Middle frontal gyrus (tissue), 1 donor: ENCODE measurements around the gene PAX8.
"Not testable (repeated sequence)": the region's sequence is repeated elsewhere in the genome, so short reads cannot be mapped to it uniquely, and the experiment has no call there.

Source experiments
- DNase-seq: peaks from one replicate; pipeline ENCODE4 v3.0.0-alpha.2; 2015; ENCODE audit warnings: low spot score; ENCODE audit errors: extremely low spot score

Gene PAX8

GRCh38 chr2:113278742-113279139, at the start of gene PAX8:
PAX8 (minus strand) TSS chr2:113278921; CDS start chr2:113278394, 527 bp downstream.
- DNase-seq, result no peak

DNA sequence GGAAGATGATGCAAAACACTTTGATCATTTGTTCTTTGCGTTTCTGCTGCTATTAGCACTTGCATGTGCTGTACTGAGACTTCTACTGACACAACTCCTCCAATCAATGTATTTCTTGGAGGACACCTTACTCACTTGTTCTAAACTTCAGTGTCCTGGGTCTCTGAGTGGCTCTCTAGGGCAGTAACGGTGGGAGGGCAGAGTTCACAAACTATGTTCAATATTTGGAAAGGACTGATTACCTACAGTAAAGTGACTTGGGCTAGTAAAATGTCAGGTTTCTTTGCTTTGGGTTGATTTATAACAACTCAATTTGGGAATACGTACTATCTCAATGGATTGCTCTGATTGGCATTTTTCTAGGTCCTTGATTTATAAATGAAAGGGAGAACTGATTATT, 49.3 kb upstream of the PAX8 start:
- no peak for DNase-seq

- not testable (repeated sequence) for DNase-seq
Measured at GRCh38 chr2:113325161-113325731, 46.5 kb upstream of the PAX8 start.

GRCh38 chr2:113324684-113325160, 46.0 kb upstream of the PAX8 start:
- DNase-seq, result no peak

DNA sequence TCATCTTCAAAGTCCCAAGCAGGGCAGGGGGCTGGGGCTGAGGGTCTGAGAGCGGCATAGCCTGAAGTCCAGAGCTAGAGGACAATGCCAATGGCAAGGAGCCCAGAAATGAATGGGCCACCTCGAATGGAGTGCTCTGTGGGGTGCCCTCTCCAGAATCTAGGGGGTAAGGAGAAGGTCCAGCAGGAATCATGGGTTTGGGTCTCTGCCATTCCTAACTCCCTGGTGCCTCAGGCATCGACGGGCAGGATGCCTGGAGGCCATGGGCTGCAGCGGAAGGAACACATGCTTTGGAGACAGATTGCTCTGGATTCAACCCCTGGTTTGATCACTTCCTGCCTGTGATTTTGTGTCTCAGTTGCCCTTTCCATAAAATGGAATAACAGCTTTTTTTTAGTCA, 44.4 kb upstream of the PAX8 start:
- not testable (repeated sequence) for DNase-seq

- DNase-seq, result not testable (repeated sequence)
Measured at GRCh38 chr2:113320106-113320505, 41.4 kb upstream of the PAX8 start.

DNA sequence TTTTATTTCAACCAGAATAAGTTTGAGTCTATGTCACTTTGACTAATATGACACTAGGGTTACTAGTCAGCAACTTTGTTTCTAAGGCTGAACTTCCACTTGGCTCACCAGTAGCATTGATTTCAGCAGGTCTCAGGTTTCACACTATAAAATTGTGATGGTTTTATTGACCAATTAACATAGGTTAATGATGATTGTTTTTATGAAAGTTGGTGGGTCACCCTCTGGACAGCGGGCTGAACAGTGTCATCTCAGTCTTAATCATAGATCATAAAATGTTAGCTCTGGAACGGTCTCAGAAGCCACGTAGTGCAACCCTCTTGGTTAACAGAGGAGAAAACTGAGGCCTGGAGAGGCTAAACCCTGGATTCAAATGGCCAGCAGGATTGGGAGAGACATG, 40.2 kb upstream of the PAX8 start:
- DNase-seq, result not testable (repeated sequence)

DNA sequence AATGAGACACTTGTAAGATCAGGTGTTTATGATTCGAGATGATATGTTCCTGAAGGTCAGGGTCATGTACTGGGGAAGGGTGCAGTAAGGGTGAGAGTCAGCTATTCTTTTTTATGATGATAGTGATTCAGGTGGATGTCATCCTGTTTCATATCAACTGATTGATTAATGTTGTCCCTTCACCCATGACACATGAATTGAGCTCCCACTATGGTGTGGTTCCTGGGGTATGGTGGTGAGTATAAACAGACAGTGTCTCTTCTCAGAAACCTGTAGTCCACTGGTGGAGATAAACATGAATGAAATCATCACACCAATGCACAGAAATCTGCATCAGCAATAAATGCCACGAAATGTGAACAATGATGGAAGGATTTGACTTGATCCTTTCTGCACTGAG, 37.4 kb upstream of the PAX8 start:
- DNase-seq, result no peak

GRCh38 chr2:113314663-113315062, 35.9 kb upstream of the PAX8 start:
- not testable (repeated sequence) for DNase-seq

DNA sequence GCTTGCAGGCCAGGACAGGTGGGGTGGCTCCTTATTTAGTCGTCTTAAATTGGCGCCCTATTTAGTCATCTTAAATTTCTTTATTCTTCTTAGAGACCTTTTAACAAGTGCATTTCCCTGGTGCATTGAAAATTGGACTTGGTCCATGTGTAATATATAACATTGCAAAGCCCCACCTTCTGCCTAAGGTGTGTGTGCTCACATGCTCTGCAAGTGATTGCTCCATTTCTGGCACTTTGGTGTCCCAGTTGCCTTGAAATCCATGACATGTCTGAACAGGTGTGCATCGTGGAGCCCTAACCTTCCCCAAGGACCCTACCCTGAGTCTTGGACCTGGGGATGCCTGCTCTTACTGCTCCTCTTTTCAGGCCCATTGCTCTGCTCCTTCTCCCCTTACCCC, 35.5 kb upstream of the PAX8 start:
- not testable (repeated sequence) for DNase-seq

DNA sequence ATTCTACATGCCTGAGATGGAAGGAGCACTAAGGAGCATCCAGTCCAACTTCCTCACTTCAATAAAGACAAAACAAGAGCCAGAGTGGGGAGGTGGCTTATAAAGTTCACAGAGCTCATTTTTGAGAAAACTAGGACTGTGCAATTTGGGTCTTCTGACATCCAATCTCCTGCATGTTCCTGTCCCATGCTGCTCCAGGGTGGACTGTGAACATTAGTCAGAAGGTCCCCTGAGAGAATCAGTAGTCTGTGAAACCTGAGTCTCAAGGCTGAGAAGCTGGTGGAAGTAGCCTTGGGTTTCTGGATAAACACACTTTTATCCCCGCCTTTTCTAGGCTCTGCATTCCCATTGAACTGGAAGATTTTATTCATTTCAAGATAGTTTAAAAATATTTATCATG, 33.1 kb upstream of the PAX8 start:
- DNase-seq, result not testable (repeated sequence)

- DNase-seq, result not testable (repeated sequence)
Measured at GRCh38 chr2:113311191-113311590, 32.5 kb upstream of the PAX8 start.

DNA sequence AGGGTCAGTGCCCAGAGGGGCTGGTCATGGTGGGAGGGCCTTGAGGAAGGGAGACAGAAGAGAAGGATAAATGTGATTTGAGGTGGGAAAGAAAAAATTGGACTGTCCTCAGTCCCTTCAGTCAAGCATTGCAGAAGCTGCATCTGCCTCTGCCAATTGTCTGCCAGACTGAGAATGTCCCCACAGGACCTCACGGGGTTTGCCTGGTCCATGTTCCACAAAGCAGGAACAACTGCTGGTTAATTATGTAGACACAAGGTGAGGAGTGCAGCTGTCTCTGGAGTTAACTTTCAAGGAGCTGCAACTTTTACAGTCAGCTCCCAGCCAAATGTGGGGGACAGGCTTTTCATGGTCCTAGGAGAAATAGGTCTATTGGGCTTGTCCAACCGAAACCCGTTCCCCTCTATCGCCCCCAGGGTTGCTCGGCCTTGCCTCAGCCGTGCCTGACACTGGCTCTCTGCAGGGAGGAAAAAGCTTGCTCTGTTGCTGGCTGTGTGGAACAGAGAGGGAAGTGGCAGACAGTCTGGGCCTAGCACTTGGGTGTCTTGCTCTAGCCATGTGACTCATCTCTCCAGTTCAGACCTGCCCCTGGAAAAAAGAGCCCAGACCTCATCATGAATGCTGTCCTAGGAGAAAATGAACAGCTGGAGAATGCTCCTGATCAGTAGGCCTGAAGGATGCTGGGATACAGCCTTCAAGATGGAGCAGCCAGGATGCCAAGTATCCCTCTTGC, 31.1 kb upstream of the PAX8 start:
- no peak for DNase-seq

GRCh38 chr2:113308784-113309183, 30.1 kb upstream of the PAX8 start:
- not testable (repeated sequence) for DNase-seq

GRCh38 chr2:113306207-113306606, 27.5 kb upstream of the PAX8 start:
- not testable (repeated sequence) for DNase-seq

- DNase-seq, result not testable (repeated sequence)
Measured at GRCh38 chr2:113305749-113306148, 27.0 kb upstream of the PAX8 start.

DNA sequence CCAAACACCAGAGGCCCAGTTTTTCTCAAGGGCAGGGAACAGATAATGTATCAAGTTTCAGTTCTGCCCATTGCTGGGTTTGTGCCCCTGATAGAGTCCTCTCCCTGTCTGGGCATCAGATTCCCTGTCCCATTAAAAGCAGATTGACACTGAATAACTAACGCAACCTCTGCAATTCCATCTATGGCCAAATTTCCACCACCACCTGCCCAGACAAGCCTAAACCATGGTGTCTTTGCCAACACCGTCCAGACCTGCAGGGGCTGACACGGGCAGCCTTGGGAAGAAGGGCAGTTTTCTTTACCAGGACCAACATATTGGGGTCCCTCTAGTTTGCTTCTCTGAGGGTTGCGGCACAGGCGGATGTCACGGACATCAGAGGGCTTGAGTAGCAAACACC, 26.4 kb upstream of the PAX8 start:
- no peak for DNase-seq

DNA sequence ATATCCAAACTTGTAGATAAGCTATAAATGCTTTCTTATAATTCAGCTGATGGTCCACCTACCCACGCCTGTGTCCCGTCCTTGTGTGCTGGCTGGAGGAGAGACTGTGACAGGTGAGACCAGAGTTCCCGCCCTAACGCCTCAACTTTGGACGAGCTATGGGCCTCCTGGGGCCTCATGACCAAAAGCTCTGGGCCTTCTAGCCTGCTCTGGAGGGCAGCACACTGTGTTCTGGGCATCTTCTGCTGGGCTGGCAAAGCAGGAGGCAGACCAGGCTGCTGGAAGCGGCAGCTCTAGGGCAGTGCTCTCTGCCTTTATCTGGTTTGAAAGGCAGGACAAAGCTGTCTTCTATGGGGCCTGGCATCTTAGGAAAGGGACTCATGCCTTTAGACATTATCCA, 26.0 kb upstream of the PAX8 start:
- no peak for DNase-seq

- DNase-seq, result not testable (repeated sequence)
Measured at GRCh38 chr2:113302216-113302980, 23.7 kb upstream of the PAX8 start.

DNA sequence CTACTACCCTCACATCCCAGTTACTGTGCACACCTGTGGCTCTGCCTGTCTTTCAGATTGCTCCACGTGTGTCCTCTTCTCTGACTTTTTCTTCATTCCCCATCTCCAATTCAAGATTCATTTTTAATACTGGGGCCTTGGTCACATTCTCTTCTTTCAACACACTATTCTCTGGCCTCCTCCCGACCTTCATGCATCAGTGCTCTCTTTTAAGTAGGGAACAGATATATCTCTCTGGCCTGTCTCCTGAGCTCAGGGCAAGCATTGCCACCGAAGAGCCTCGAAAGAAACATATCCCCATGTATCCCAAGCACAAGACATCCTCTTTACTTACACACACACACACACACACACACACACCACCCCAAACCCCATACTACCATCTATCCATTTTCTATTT, 21.6 kb upstream of the PAX8 start:
- no peak for DNase-seq

GRCh38 chr2:113298176-113298575, 19.5 kb upstream of the PAX8 start:
- DNase-seq, result no peak

DNA sequence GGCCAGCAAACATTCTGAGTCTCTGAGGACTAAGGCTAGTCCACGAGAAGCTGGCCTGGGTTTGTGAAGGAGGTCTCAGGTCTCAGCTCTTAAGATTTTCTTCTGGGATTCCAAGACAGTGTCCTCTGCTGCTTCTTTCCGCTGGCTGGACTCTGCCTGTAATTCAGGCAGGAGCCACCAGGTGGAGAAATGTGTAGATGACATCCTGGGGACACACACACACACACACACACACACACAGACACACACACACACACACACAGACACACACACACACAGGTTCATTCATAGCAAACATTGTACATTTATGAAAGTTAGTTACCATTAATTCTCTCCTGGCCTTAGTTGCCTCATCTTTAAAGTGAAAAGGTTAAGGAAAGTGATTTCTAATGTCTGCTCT, 18.9 kb upstream of the PAX8 start:
- not testable (repeated sequence) for DNase-seq
